ENCODE measurements around the gene KRT86.

- TF ChIP-seq POLR2AphosphoS2 (IDR thresholded peaks at IDR 0.05; ENCODE audit: low read length) (no peak), CHAMP1 (IDR thresholded peaks at IDR 0.05) (no peak), CC2D1A (IDR thresholded peaks at IDR 0.05) (no peak), MAZ (CRISPR knock-in tag; conservative IDR thresholded peaks at IDR 0.05 in 1 of 2, IDR thresholded peaks at IDR 0.05 in 1 of 2) (no peak), POLR2AphosphoS5 (IDR thresholded peaks at IDR 0.05; ENCODE audit: control insufficient read depth, insufficient read depth, low read depth, low read length) (no peak), YBX1 (IDR thresholded peaks at IDR 0.05) (no peak), SMC3 (conservative IDR thresholded peaks at IDR 0.05; ENCODE audit: insufficient read depth, low read depth, low read length) (no peak), TEAD4 (IDR thresholded peaks at IDR 0.05; ENCODE audit: low read length) (no peak), TEAD4 (CRISPR knock-in tag; IDR thresholded peaks at IDR 0.05; ENCODE audit: borderline replicate concordance) (no peak), ZNF121 (CRISPR knock-in tag; conservative IDR thresholded peaks at IDR 0.05) (no peak), REST (IDR thresholded peaks at IDR 0.05; ENCODE audit: borderline replicate concordance) (no peak), REST (CRISPR knock-in tag; IDR thresholded peaks at IDR 0.05; ENCODE audit: low read depth) (no peak), SIN3B (IDR thresholded peaks at IDR 0.05; ENCODE audit: low read depth) (no peak), JUND (IDR thresholded peaks at IDR 0.05; ENCODE audit: borderline replicate concordance, low read depth, low read length) (no peak), JUND (tag; IDR thresholded peaks at IDR 0.05; ENCODE audit: borderline replicate concordance, low read depth, low read length) (no peak), ZNF217 (CRISPR knock-in tag; IDR thresholded peaks at IDR 0.05) (no peak)
These were observed 36.1 kb upstream of the KRT86 start for GRCh38 chr12:52238207-52238840.
